ENCODE data around the gene AGXT2.

The AGXT2 gene

GRCh38 chr5:35063414-35063813 is 15.7 kb upstream of the AGXT2 start:
- no peak overlapping the region for H3K4me3 ChIP-seq (ENCODE audit: low read length)
- H3K9me2 ChIP-seq (replicated peaks; ENCODE audit: insufficient read depth, low read length), result no peaks in the 10 kb centered on the region
- H3K27me3 ChIP-seq (replicated peaks; ENCODE audit: insufficient read depth, low read length), result no peaks in the 10 kb centered on the region
- no peak for DNase-seq
- no peaks in the 10 kb centered on the region for H3K4me1 ChIP-seq (ENCODE audit: low read length)
- H3K9me3 ChIP-seq (replicated peaks; ENCODE audit: insufficient read depth, low read length), result no peaks in the 10 kb centered on the region
- no peak overlapping the region for H2AFZ ChIP-seq (ENCODE audit: low read length)
- H3F3A ChIP-seq (ENCODE audit: insufficient read depth, low read length), result no peaks in the 10 kb centered on the region
- no peak overlapping the region for H3K4me2 ChIP-seq (ENCODE audit: low read depth, low read length)
- TF ChIP-seq CTCF (IDR thresholded peaks at IDR 0.05; ENCODE audit: low read length) (no peak), EZH2 (optimal IDR thresholded peaks at IDR 0.05; ENCODE audit: low read depth, low read length) (no peak), EZH2phosphoT487 (IDR thresholded peaks at IDR 0.05; ENCODE audit: low read length) (no peak)
- no peak overlapping the region for H3K27ac ChIP-seq (ENCODE audit: low read length)
- H3K79me2 ChIP-seq (ENCODE audit: low read length), result no peaks in the 10 kb centered on the region
- H3K9ac ChIP-seq (ENCODE audit: low read length), result no peak overlapping the region
- no peaks in the 10 kb centered on the region for H4K20me1 ChIP-seq (ENCODE audit: insufficient read depth, low read length)
- H3K36me3 ChIP-seq (replicated peaks; ENCODE audit: insufficient read depth, low read length), result no peaks in the 10 kb centered on the region

- no peaks in the 10 kb centered on the region for H3K9me2 ChIP-seq (replicated peaks; ENCODE audit: insufficient read depth, low read length)
- H3K9me3 ChIP-seq (replicated peaks; ENCODE audit: insufficient read depth, low read length), result no peaks in the 10 kb centered on the region
- no peak overlapping the region for H3K9ac ChIP-seq (ENCODE audit: low read length)
- TF ChIP-seq CTCF (IDR thresholded peaks at IDR 0.05; ENCODE audit: low read length) (no peak), EZH2phosphoT487 (IDR thresholded peaks at IDR 0.05; ENCODE audit: low read length) (no peak), EZH2 (optimal IDR thresholded peaks at IDR 0.05; ENCODE audit: low read depth, low read length) (no peak)
- no peaks in the 10 kb centered on the region for H4K20me1 ChIP-seq (ENCODE audit: insufficient read depth, low read length)
- no peaks in the 10 kb centered on the region for H3F3A ChIP-seq (ENCODE audit: insufficient read depth, low read length)
- H2AFZ ChIP-seq (ENCODE audit: low read length), result no peak overlapping the region
- H3K27me3 ChIP-seq (replicated peaks; ENCODE audit: insufficient read depth, low read length), result no peaks in the 10 kb centered on the region
- H3K79me2 ChIP-seq (ENCODE audit: low read length), result no peaks in the 10 kb centered on the region
- no peak for DNase-seq
- H3K4me1 ChIP-seq (ENCODE audit: low read length), result no peaks in the 10 kb centered on the region
- no peaks in the 10 kb centered on the region for H3K36me3 ChIP-seq (replicated peaks; ENCODE audit: insufficient read depth, low read length)
- no peak overlapping the region for H3K27ac ChIP-seq (ENCODE audit: low read length)
- no peak overlapping the region for H3K4me3 ChIP-seq (ENCODE audit: low read length)
- no peak overlapping the region for H3K4me2 ChIP-seq (ENCODE audit: low read depth, low read length)
Observed at GRCh38 chr5:35061211-35061770, 13.5 kb upstream of the AGXT2 start.

GRCh38 chr5:35060236-35060635 is 12.5 kb upstream of the AGXT2 start:
- Histone ChIP-seq H3K27ac (ENCODE audit: low read length) (no peak overlapping the region), H3K36me3 (replicated peaks; ENCODE audit: insufficient read depth, low read length) (no peaks in the 10 kb centered on the region), H3K27me3 (replicated peaks; ENCODE audit: insufficient read depth, low read length) (no peaks in the 10 kb centered on the region), H4K20me1 (ENCODE audit: insufficient read depth, low read length) (no peaks in the 10 kb centered on the region), H2AFZ (ENCODE audit: low read length) (no peak overlapping the region), H3K9ac (ENCODE audit: low read length) (no peak overlapping the region), H3K9me2 (replicated peaks; ENCODE audit: insufficient read depth, low read length) (no peaks in the 10 kb centered on the region), H3F3A (ENCODE audit: insufficient read depth, low read length) (no peaks in the 10 kb centered on the region), H3K4me1 (ENCODE audit: low read length) (no peaks in the 10 kb centered on the region), H3K9me3 (replicated peaks; ENCODE audit: insufficient read depth, low read length) (no peaks in the 10 kb centered on the region), H3K4me2 (ENCODE audit: low read depth, low read length) (no peak overlapping the region), H3K79me2 (ENCODE audit: low read length) (no peaks in the 10 kb centered on the region), H3K4me3 (ENCODE audit: low read length) (no peak overlapping the region)
- DNase-seq, result no peak
- TF ChIP-seq EZH2phosphoT487 (IDR thresholded peaks at IDR 0.05; ENCODE audit: low read length) (no peak), EZH2 (optimal IDR thresholded peaks at IDR 0.05; ENCODE audit: low read depth, low read length) (no peak), CTCF (IDR thresholded peaks at IDR 0.05; ENCODE audit: low read length) (no peak)

Data from MM.1S (cell line).